ENCODE data around the gene A2M. TPM values are rescaled to one million over a fixed set of nuclear protein-coding genes. Genes with fewer than 3 reads are reported as not detected.

A2M gene
- total and polyA plus RNA-seq, 9 donors: 50.5 to 926 (median 222) TPM

- DNase-seq: no peak
- H3K36me3 ChIP-seq: no peaks in the 10 kb centered on the region
- intact Hi-C loops (cut with DNase I): no loop called here
- WGBS, 3 donors: 92 to 94% (median 93%) methylated on average over 2 of the region's 2 CpGs
- no peak for TF ChIP-seq POLR2A (IDR thresholded peaks at IDR 0.05)
- no peak for TF ChIP-seq CTCF (IDR thresholded peaks at IDR 0.05)
- TF ChIP-seq EP300 (IDR thresholded peaks at IDR 0.05): no peak
- H3K27me3 ChIP-seq: no peaks in the 10 kb centered on the region
- no peak overlapping the region for H3K4me3 ChIP-seq
- no peak overlapping the region for H3K27ac ChIP-seq
- no peaks in the 10 kb centered on the region for H3K9me3 ChIP-seq
- no peaks in the 10 kb centered on the region for H3K4me1 ChIP-seq (ENCODE audit: insufficient read depth)
Observed at GRCh38 chr12:9099552-9100190, 16.0 kb downstream of the A2M start.

- Histone ChIP-seq H3K4me1 (ENCODE audit: insufficient read depth) (no peaks in the 10 kb centered on the region), H3K4me3 (no peak overlapping the region), H3K36me3 (no peaks in the 10 kb centered on the region), H3K9me3 (no peaks in the 10 kb centered on the region), H3K27ac (no peak overlapping the region), H3K27me3 (no peaks in the 10 kb centered on the region)
- 91 to 93% (median 93%) methylated on average over 14 of the region's 14 CpGs for WGBS, 3 donors
- TF ChIP-seq CTCF (IDR thresholded peaks at IDR 0.05) (no peak), POLR2A (IDR thresholded peaks at IDR 0.05) (no peak), EP300 (IDR thresholded peaks at IDR 0.05) (no peak)
- DNase-seq: no peak
- intact Hi-C loops (cut with DNase I): no loop called here
Observed at GRCh38 chr12:9098463-9099026, 17.2 kb downstream of the A2M start.

- Histone ChIP-seq H3K9me3 (no peaks in the 10 kb centered on the region), H3K4me3 (no peak overlapping the region), H3K27me3 (no peaks in the 10 kb centered on the region), H3K36me3 (no peaks in the 10 kb centered on the region), H3K27ac (no peak overlapping the region), H3K4me1 (ENCODE audit: insufficient read depth) (no peaks in the 10 kb centered on the region)
- TF ChIP-seq POLR2A (IDR thresholded peaks at IDR 0.05): no peak
- no peak for TF ChIP-seq EP300 (IDR thresholded peaks at IDR 0.05)
- TF ChIP-seq CTCF (IDR thresholded peaks at IDR 0.05): no peak
- intact Hi-C loops (cut with DNase I): no loop called here
- 88 to 95% (median 92%) methylated on average over 6 of the region's 6 CpGs for WGBS, 3 donors
- DNase-seq: no peak
Observed at GRCh38 chr12:9098115-9098452, 17.6 kb downstream of the A2M start.

- H3K27ac ChIP-seq: no peak overlapping the region
- no peaks in the 10 kb centered on the region for H3K4me1 ChIP-seq (ENCODE audit: insufficient read depth)
- H3K4me3 ChIP-seq: no peak overlapping the region
- intact Hi-C loops (cut with DNase I): no loop called here
- DNase-seq: no peak
- H3K27me3 ChIP-seq: no peaks in the 10 kb centered on the region
- no peaks in the 10 kb centered on the region for H3K36me3 ChIP-seq
- 91 to 94% (median 93%) methylated on average over 2 of the region's 2 CpGs for WGBS, 3 donors
- no peaks in the 10 kb centered on the region for H3K9me3 ChIP-seq
- TF ChIP-seq CTCF (IDR thresholded peaks at IDR 0.05) (no peak), POLR2A (IDR thresholded peaks at IDR 0.05) (no peak), EP300 (IDR thresholded peaks at IDR 0.05) (no peak)
Observed at GRCh38 chr12:9096563-9097176, 19.0 kb downstream of the A2M start.

All from ovary (tissue), 9 donors.